HepG2 (cell line): ENCODE measurements around the gene DYNC2I2. TPM values are rescaled to one million over a fixed set of nuclear protein-coding genes. Genes with fewer than 3 reads are reported as not detected.

ENCODE experiments used
- ATAC-seq: fragments of 200-7000 bp; cut with Tn5 transposase; 3 replicates; pipeline ENCODE4 v1.9.1; 2020; ENCODE audit warnings: mild to moderate bottlenecking, moderate library complexity
- BruUV-seq: library from RNA; stranded (reverse); fragments of 400-500 nt; replicated peaks from 2 replicates; lab custom pipeline; 2021; lab: Mats Ljungman, UMichigan
- CTCF ChIA-PET: fragments of 300-600 bp; formaldehyde crosslinking; extraction: SDS; loops from one replicate; lab custom pipeline; 2021; ENCODE audit warnings: low total read pairs, inconsistent platforms, low intra/inter-chr PET ratio; lab: Yijun Ruan, JAX
- POLR2A ChIA-PET: fragments of 350-600 bp; sonication (Branson Sonifier 250); formaldehyde crosslinking; loops from one replicate; lab custom pipeline; 2020; ENCODE audit warnings: antibody characterized with exemption, inconsistent platforms; lab: Yijun Ruan, JAX
- DNase-seq: peaks from one replicate; pipeline ENCODE4 v3.0.0-alpha.2; 2015; ENCODE audit warnings: low spot score
- FAIRE-seq: peaks from 3 replicates; lab custom pipeline; 2011; peaks lifted over from hg19 to GRCh38; lab: Jason Lieb, UNC
- H2AFZ ChIP-seq: one replicate; pipeline ENCODE4 v1.6.1; 2011; ENCODE audit warnings: low read length, inconsistent platforms
- H3K27ac ChIP-seq: fragments of 300-600 bp; 3 replicates; pipeline ENCODE4 v1.8.0; 2011; ENCODE audit warnings: mixed run types, mild to moderate bottlenecking, mixed read lengths, low read length, inconsistent platforms; ENCODE audit not compliant: insufficient read depth; ENCODE audit errors: extremely low read length
- H3K27me3 ChIP-seq, 2 experiments: fragments of 200-600 bp in 1 of 2; 2 replicates in 1 of 2; 3 replicates in 1 of 2; pipeline versions ENCODE4 v1.6.0 to v1.8.0; 2011; ENCODE audit warnings: low read length in 2 of 2, mild to moderate bottlenecking in 2 of 2, moderate library complexity in 2 of 2, inconsistent platforms in 1 of 2; ENCODE audit not compliant: insufficient read depth in 2 of 2, control insufficient read depth in 1 of 2
- H3K36me3 ChIP-seq, 2 experiments: fragments of 200-600 bp in 1 of 2; replicated peaks in 1 of 2; 2 replicates in 1 of 2; 3 replicates in 1 of 2; pipeline versions ENCODE4 v1.5.1 to v1.8.0; 2011; ENCODE audit warnings: low read length in 2 of 2, inconsistent platforms in 1 of 2; ENCODE audit not compliant: insufficient read depth in 2 of 2, control insufficient read depth in 1 of 2
- H3K4me1 ChIP-seq: 2 replicates; pipeline ENCODE4 v1.5.1; 2012; ENCODE audit warnings: low read length, inconsistent platforms; ENCODE audit not compliant: insufficient read depth
- H3K4me2 ChIP-seq: 2 replicates; pipeline ENCODE4 v1.6.0; 2011; ENCODE audit warnings: low read depth, low read length, inconsistent platforms
- H3K4me3 ChIP-seq, 3 experiments: fragments of 200-600 bp in 1 of 3; sonication (generic), shearing (Covaris generic) in 1 of 3; replicated peaks in 1 of 3; 2 replicates each; pipeline ENCODE4 v1.5.1; 2011 to 2016; ENCODE audit warnings: low read length in 3 of 3, inconsistent platforms in 2 of 3, low read depth in 2 of 3, mild to moderate bottlenecking in 2 of 3, control low read depth in 1 of 3, mixed read lengths in 1 of 3; ENCODE audit not compliant: insufficient read depth in 1 of 3
- H3K79me2 ChIP-seq: one replicate; pipeline ENCODE4 v1.6.1; 2011; ENCODE audit warnings: low read length, inconsistent platforms; ENCODE audit not compliant: insufficient read depth
- H3K9ac ChIP-seq: 2 replicates; pipeline ENCODE4 v1.6.0; 2011; ENCODE audit warnings: mild to moderate bottlenecking, low read depth, low read length, inconsistent platforms; ENCODE audit not compliant: insufficient read depth
- H3K9me3 ChIP-seq: 2 replicates; pipeline ENCODE4 v1.5.1; 2012; ENCODE audit warnings: mild to moderate bottlenecking, low read length
- H4K20me1 ChIP-seq: 2 replicates; pipeline ENCODE4 v1.6.0; 2011; ENCODE audit warnings: inconsistent platforms, mild to moderate bottlenecking, low read length, moderate library complexity; ENCODE audit not compliant: insufficient read depth
- AGO2 ChIP-seq: fragments of 200-400 bp; formaldehyde crosslinking; optimal IDR thresholded peaks from 2 replicates; pipeline ENCODE3; 2017; ENCODE audit warnings: mild to moderate bottlenecking, low read depth, low read length, moderate library complexity
- PLRG1 ChIP-seq: fragments of 450-650 bp; conservative IDR thresholded peaks from 2 replicates; pipeline ENCODE4 v1.6.1; 2016
- SP1 ChIP-seq, 2 experiments: fragments of 450-650 bp in 1 of 2; sonication (generic) in 1 of 2; formaldehyde crosslinking in 1 of 2; IDR thresholded peaks; 2 replicates each; pipeline versions ENCODE4 v1.4.0 to v1.6.1; 2016 to 2020; ENCODE audit warnings: missing genetic modification reagents in 1 of 2
- ZNF83 ChIP-seq: sonication (generic); formaldehyde crosslinking; IDR thresholded peaks from 2 replicates; pipeline ENCODE4 v1.4.0; 2020; ENCODE audit warnings: missing genetic modification reagents, mild to moderate bottlenecking, borderline replicate concordance
- WGBS: methylation state at CpG from one replicate; pipeline ENCODE4 v1.1.6; 2017; ENCODE audit warnings: low lambda C conversion rate; 5-methylcytosine and 5-hydroxymethylcytosine counted together
- in situ Hi-C: cut with HindIII; loops from 2 replicates; pipeline ENCODE4 v1.10.0; 2017; ENCODE audit warnings: low pct_unique_long_range_greater_than_20kb; ENCODE audit not compliant: extremely low pct_ligation_motif_present
- intact Hi-C: fragments of 100-400 bp; cut with micrococcal nuclease; formaldehyde crosslinking; loops from one replicate; pipeline ENCODE4 v1.10.0; 2022; ENCODE audit not compliant: unreplicated experiment
- polyA plus RNA-seq, 8 experiments: library from polyadenylated mRNA; depleted of rRNA in 3 of 8; stranded (reverse) in 7 of 8; unstranded in 1 of 8; fragments of >200 nt; fragmentation: Illumina TruSeq in 4 of 8; extraction: Trizol in 4 of 8; gene quantifications; 2 replicates each; pipeline versions ENCODE4 v1.2.1 to v1.2.3, GENCODE V29; 2011 to 2016; ENCODE audit warnings: low read depth in 4 of 8, missing spikeins in 1 of 8, mixed read lengths in 1 of 8; ENCODE audit not compliant: insufficient read depth in 1 of 8
- total RNA-seq, 5 experiments: library from RNA; depleted of rRNA; stranded (reverse); fragments of >200 nt; fragmentation: Illumina TruSeq; extraction: Trizol; gene quantifications; 2 replicates each; pipeline ENCODE4 v1.2.3, GENCODE V29; 2016; ENCODE audit warnings: low read depth in 1 of 5
- TF ChIP-seq, protein P1 (sequence below): sonication (generic); formaldehyde crosslinking; IDR thresholded peaks from 2 replicates; pipeline ENCODE4 v1.4.0; 2020; ENCODE audit warnings: mild to moderate bottlenecking, missing genetic modification reagents, borderline replicate concordance
- TF ChIP-seq, protein P2 (sequence below): sonication (generic); formaldehyde crosslinking; IDR thresholded peaks from 2 replicates; pipeline ENCODE4 v1.8.1; 2023; ENCODE audit warnings: mild to moderate bottlenecking, moderate library complexity, missing genetic modification reagents

DYNC2I2 gene
- total and polyA plus RNA-seq, 2 of the 13 experiments (the other 11 are each of a cell fraction or from before 2014, with no cell fraction given), result 13.7 to 40.2 TPM

DNA sequence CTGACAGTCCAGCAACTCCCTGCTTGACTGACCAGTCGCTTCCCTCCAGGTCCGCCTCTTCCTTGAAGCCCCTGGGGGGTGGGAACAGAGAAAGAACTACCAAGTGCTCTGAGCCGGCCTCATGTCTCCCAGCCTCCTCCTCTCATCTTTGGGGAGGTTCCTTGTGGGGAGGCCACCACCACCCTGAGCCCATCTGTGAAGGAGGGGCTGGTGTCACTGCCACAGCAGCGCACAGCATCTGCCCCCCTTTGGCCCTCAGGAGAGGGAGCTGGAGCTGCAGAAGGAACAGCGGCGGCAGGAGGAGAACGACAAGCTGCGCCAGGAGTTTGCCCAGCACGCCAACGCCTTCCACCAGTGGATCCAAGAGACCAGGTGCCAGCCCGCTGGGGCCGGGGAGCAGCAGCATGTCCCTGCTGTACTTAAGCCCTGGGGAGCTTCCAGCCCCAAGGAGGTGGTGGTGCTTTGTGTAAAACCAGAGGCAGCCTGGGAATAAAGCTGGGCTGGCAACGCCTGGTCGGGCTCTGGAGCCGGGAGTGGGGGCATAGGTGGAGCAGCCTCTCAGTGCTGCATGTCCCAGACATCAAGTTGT is 29.4 kb downstream of the DYNC2I2 start:
- TF ChIP-seq, protein P1, sequence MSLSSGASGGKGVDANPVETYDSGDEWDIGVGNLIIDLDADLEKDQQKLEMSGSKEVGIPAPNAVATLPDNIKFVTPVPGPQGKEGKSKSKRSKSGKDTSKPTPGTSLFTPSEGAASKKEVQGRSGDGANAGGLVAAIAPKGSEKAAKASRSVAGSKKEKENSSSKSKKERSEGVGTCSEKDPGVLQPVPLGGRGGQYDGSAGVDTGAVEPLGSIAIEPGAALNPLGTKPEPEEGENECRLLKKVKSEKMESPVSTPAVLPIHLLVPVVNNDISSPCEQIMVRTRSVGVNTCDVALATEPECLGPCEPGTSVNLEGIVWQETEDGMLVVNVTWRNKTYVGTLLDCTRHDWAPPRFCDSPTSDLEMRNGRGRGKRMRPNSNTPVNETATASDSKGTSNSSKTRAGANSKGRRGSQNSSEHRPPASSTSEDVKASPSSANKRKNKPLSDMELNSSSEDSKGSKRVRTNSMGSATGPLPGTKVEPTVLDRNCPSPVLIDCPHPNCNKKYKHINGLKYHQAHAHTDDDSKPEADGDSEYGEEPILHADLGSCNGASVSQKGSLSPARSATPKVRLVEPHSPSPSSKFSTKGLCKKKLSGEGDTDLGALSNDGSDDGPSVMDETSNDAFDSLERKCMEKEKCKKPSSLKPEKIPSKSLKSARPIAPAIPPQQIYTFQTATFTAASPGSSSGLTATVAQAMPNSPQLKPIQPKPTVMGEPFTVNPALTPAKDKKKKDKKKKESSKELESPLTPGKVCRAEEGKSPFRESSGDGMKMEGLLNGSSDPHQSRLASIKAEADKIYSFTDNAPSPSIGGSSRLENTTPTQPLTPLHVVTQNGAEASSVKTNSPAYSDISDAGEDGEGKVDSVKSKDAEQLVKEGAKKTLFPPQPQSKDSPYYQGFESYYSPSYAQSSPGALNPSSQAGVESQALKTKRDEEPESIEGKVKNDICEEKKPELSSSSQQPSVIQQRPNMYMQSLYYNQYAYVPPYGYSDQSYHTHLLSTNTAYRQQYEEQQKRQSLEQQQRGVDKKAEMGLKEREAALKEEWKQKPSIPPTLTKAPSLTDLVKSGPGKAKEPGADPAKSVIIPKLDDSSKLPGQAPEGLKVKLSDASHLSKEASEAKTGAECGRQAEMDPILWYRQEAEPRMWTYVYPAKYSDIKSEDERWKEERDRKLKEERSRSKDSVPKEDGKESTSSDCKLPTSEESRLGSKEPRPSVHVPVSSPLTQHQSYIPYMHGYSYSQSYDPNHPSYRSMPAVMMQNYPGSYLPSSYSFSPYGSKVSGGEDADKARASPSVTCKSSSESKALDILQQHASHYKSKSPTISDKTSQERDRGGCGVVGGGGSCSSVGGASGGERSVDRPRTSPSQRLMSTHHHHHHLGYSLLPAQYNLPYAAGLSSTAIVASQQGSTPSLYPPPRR (CRISPR knock-in tag), result no peak
- TF ChIP-seq, protein P2, sequence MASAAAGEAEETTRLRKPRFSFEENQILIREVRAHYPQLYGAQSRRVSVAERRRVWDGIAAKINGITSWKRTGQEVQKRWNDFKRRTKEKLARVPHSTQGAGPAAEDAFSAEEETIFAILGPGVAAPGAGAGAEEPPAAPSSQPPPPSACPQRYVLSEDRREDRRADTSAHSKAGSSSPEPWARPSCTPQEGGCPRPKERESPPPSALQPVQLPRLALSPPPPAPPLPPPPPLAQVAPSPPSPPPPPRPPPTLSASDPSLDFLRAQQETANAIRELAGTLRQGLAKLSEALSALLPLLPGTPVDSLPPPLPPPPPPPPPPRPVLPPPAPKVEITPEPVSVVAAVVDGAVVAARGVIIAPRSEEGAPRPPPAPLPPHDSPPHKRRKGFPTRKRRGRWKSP (CRISPR knock-in tag), result no peak
- TF ChIP-seq PLRG1, result no peak
- TF ChIP-seq AGO2, result peak; percentile 53
- TF ChIP-seq ZNF83 (CRISPR knock-in tag), result no peak
- no peak for TF ChIP-seq SP1 (IDR thresholded peaks at IDR 0.05)
- TF ChIP-seq SP1 (CRISPR knock-in tag; IDR thresholded peaks at IDR 0.05), result no peak
- H3K4me3 ChIP-seq, result no peak overlapping the region
- no peaks in the 10 kb centered on the region for H4K20me1 ChIP-seq
- ATAC-seq (no peak), FAIRE-seq (no peak), DNase-seq (no peak)
- in situ Hi-C loops, result no loop called here
- ChIA-PET CTCF (no interaction called here), POLR2A (no interaction called here)
- H3K27ac ChIP-seq, result no peak overlapping the region
- H3K36me3 ChIP-seq, result peaks cover 29 to 52% of the 10 kb centered on the region in 2 experiments
- no peaks in the 10 kb centered on the region for H3K27me3 ChIP-seq
- no peak overlapping the region for H3K4me2 ChIP-seq
- no peak overlapping the region for H2AFZ ChIP-seq
- intact Hi-C loops, result no loop called here
- H3K9ac ChIP-seq, result no peak overlapping the region
- peaks cover 11% of the 10 kb centered on the region for H3K4me1 ChIP-seq
- H3K79me2 ChIP-seq, result no peaks in the 10 kb centered on the region
- WGBS, result 100% methylated on average over 2 of the region's 15 CpGs
- no TSS peak for BruUV-seq
- H3K9me3 ChIP-seq, result no peaks in the 10 kb centered on the region
